K562 (cell line): ENCODE data around the gene IFITM2. TPM values are rescaled to one million over a fixed set of nuclear protein-coding genes. Genes with fewer than 3 reads are reported as not detected.
"Not testable (repeated sequence)": the region's sequence is repeated elsewhere in the genome, so short reads cannot be mapped to it uniquely, and the experiment has no call there.

ENCODE experiments used
- BACH1 ChIP-seq: fragments of 200-800 bp; sonication (Bioruptor generic); IDR thresholded peaks from 2 replicates; pipeline ENCODE4 v1.6.1; 2016; ENCODE audit warnings: missing genetic modification characterization, missing compliant biosample characterization
- FOXP1 ChIP-seq: sonication (generic); formaldehyde crosslinking; IDR thresholded peaks from 2 replicates; pipeline ENCODE4 v1.8.0; 2022; ENCODE audit warnings: mild to moderate bottlenecking, missing genetic modification reagents
- FOXP4 ChIP-seq: sonication (generic); formaldehyde crosslinking; IDR thresholded peaks from 2 replicates; pipeline ENCODE4 v1.8.0; 2022; ENCODE audit warnings: mild to moderate bottlenecking, missing genetic modification reagents, borderline replicate concordance
- GABPA ChIP-seq: fragments of 200-800 bp; sonication (Bioruptor generic); conservative IDR thresholded peaks from 2 replicates; pipeline ENCODE4 v1.6.1; 2016; ENCODE audit warnings: low read depth, missing genetic modification characterization, missing compliant biosample characterization
- JUND ChIP-seq, 2 experiments: IDR thresholded peaks; 2 replicates in 1 of 2; 3 replicates in 1 of 2; pipeline ENCODE4 v1.6.1; 2011; ENCODE audit warnings: borderline replicate concordance in 2 of 2, low read depth in 2 of 2, low read length in 2 of 2, improper control_type of control experiment in 1 of 2, missing biosample characterization in 1 of 2, missing genetic modification characterization in 1 of 2, missing genetic modification reagents in 1 of 2
- KLF6 ChIP-seq: fragments of 250-450 bp; sonication (Bioruptor Pico); IDR thresholded peaks from 2 replicates; pipeline ENCODE4 v1.4.0; 2020; ENCODE audit warnings: mild to moderate bottlenecking, moderate library complexity, borderline replicate concordance
- MYC ChIP-seq, 2 experiments: fragments of 250-450 bp in 1 of 2; sonication (Bioruptor Pico) in 1 of 2; IDR thresholded peaks; 2 replicates each; pipeline versions ENCODE4 v1.5.1 to v1.6.1; 2012 to 2021; ENCODE audit warnings: low read depth in 2 of 2, borderline replicate concordance in 1 of 2, improper control_type of control experiment in 1 of 2, low read length in 1 of 2, mild to moderate bottlenecking in 1 of 2, moderate library complexity in 1 of 2
- MYNN ChIP-seq, 2 experiments: sonication (generic); formaldehyde crosslinking in 1 of 2; IDR thresholded peaks; 2 replicates each; pipeline versions ENCODE4 v1.5.0 to v1.6.1; 2016 to 2020; ENCODE audit warnings: antibody characterized with exemption in 1 of 2, missing genetic modification reagents in 1 of 2
- REST ChIP-seq, 2 experiments: fragments of 450-650 bp; formaldehyde crosslinking in 1 of 2; IDR thresholded peaks; 2 replicates each; pipeline versions ENCODE4 v1.4.0 to v1.6.1; 2014 to 2020; ENCODE audit warnings: mild to moderate bottlenecking in 2 of 2, borderline replicate concordance in 1 of 2, low read depth in 1 of 2
- TEAD1 ChIP-seq, 2 experiments: fragments of 450-650 bp in 1 of 2; sonication (generic) in 1 of 2; formaldehyde crosslinking; IDR thresholded peaks; 2 replicates each; pipeline versions ENCODE4 v1.4.0 to v1.8.0; 2020 to 2022; ENCODE audit warnings: mild to moderate bottlenecking in 2 of 2, missing genetic modification reagents in 1 of 2
- YY1 ChIP-seq, 3 experiments: IDR thresholded peaks; 2 replicates each; pipeline ENCODE4 v1.6.1; 2011; ENCODE audit warnings: low read length in 2 of 3, mild to moderate bottlenecking in 2 of 3, moderate library complexity in 2 of 3, borderline replicate concordance in 1 of 3, control low read depth in 1 of 3, low read depth in 1 of 3; ENCODE audit not compliant: insufficient read depth in 3 of 3, insufficient replicate concordance in 2 of 3, control insufficient read depth in 1 of 3, insufficient read length in 1 of 3; ENCODE audit errors: extremely low read depth in 1 of 3
- polyA plus RNA-seq, 8 experiments: library from polyadenylated mRNA; depleted of rRNA in 4 of 8; stranded (reverse) in 5 of 8; unstranded in 3 of 8; fragments of >200 nt; fragmentation: Nextera tagmentation in 2 of 8; fragmentation: Illumina TruSeq in 1 of 8; extraction: Ambion mirVana in 2 of 8; extraction: Trizol in 1 of 8; gene quantifications; 2 replicates each; pipeline versions ENCODE4 v1.2.1 to v1.2.3, GENCODE V29; 2011 to 2014; ENCODE audit warnings: inconsistent platforms in 1 of 8, missing spikeins in 1 of 8
- total RNA-seq, 7 experiments: library from RNA; depleted of rRNA in 6 of 7; stranded (reverse); fragments of >200 nt in 6 of 7; fragmentation: Illumina TruSeq in 2 of 7; extraction: Trizol in 2 of 7; gene quantifications; 2 replicates each; pipeline versions ENCODE4 v1.2.1 to v1.2.3, GENCODE V29; 2011 to 2021; ENCODE audit warnings: low replicate concordance in 1 of 7

IFITM2 gene
- total and polyA plus RNA-seq, 9 of the 15 experiments (the other 6 are each of a cell fraction or from before 2014, with no cell fraction given): 52.8 to 4,872 (median 356) TPM

GRCh38 chr11:268716-269145 is 38.9 kb upstream of the IFITM2 start (continued):
- TF ChIP-seq TEAD1 (CRISPR knock-in tag; IDR thresholded peaks at IDR 0.05) (peak in 1 of 2 experiments; percentile 47; a peak in 1 of 4 replicates), FOXP1 (peak; percentile 88; the same call in 1 of the 2 replicates), MYNN (IDR thresholded peaks at IDR 0.05) (peak; percentile 50; the same call in 1 of the 2 replicates), YY1 (IDR thresholded peaks at IDR 0.05; ENCODE audit: borderline replicate concordance in 1 of 3, control insufficient read depth in 1 of 3, extremely low read depth in 1 of 3, insufficient read depth in 3 of 3, insufficient read length in 1 of 3, insufficient replicate concordance in 2 of 3, low read depth in 1 of 3, low read length in 2 of 3) (peak in 2 of 3 experiments; percentile 27 to 71), BACH1 (tag) (peak; percentile 6; the same call in 1 of the 2 replicates), MYC (IDR thresholded peaks at IDR 0.05; ENCODE audit: low read depth, low read length) (peak; percentile 55), FOXP4 (CRISPR knock-in tag) (0 out of 2 replicates have a peak, but pooled peaks have one; percentile 70), GABPA (tag) (peak; percentile 29; the same call in 1 of the 2 replicates), JUND (IDR thresholded peaks at IDR 0.05; ENCODE audit: borderline replicate concordance, low read depth, low read length) (peak; percentile 19; the same call in 1 of the 2 replicates), JUND (tag; IDR thresholded peaks at IDR 0.05; ENCODE audit: borderline replicate concordance, low read depth, low read length) (peak; percentile 44; the same call in 1 of the 3 replicates), REST (IDR thresholded peaks at IDR 0.05; ENCODE audit: borderline replicate concordance) (peak; percentile 68), KLF6 (CRISPR knock-in tag) (peak; percentile 17; the same call in 1 of the 2 replicates)
- TF ChIP-seq MYNN (CRISPR knock-in tag; IDR thresholded peaks at IDR 0.05); MYC (CRISPR knock-in tag; IDR thresholded peaks at IDR 0.05; ENCODE audit: borderline replicate concordance, low read depth); REST (CRISPR knock-in tag; IDR thresholded peaks at IDR 0.05; ENCODE audit: low read depth): not testable (repeated sequence)
